NCI-H748 (cell line): ENCODE measurements around the gene LPIN2.
"Not testable (repeated sequence)": the region's sequence is repeated elsewhere in the genome, so short reads cannot be mapped to it uniquely, and the experiment has no call there.

ENCODE experiments used
- DNase-seq: peaks from one replicate; lab custom pipeline; 2025; ENCODE audit not compliant: unreplicated experiment; lab: John Stamatoyannopoulos, UW

LPIN2 gene

DNA sequence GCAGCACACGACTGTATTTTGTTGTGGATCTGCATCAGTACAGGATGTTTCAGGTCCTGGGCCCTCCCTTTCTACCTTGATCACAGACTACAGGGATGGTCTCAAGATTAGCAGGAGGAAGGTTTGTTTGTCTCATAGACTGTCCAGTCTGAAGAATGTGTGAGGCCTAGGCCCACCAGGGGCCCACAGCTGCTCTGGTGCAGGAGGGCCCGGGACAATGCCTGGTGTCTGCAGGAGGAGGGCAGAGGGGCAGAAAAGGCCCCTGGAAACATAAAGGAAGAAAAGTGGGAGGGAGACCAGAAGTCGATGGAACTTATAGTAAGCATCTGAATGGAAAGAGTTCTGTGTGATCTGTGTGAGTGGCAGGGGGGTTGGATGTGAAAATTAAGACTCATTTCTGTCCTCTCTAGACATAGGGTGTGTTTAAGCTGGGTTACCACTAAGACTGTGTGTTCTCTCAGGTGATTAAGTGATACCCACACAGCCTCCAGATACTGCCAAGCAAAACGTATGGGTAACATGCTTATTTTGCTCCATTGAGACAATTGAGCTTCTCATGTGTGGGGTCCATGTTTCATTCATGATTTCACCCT lies 33.4 kb upstream of the LPIN2 start:
- no peak for DNase-seq

GRCh38 chr18:3044931-3045698 lies 32.2 kb upstream of the LPIN2 start:
- DNase-seq: peak; percentile 47

DNA sequence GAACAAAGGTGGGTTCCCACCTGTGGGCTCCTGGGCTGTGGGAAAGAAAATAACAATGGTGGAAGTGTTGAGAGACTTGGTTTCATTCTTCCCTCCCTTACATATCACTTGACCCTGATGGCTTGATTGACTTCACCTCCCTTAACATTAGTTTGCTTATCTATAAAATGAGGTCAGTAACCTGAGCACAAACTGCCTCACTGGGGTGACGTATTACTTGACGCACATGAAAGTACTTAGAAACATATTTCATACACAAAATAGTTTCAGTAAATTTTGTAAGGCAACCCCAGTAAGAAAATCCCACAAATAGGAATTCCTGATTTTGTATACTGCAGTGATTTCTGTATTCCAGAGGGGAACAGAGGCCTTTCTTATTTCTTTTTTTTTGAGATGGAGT lies 29.4 kb upstream of the LPIN2 start:
- DNase-seq: no peak

DNA sequence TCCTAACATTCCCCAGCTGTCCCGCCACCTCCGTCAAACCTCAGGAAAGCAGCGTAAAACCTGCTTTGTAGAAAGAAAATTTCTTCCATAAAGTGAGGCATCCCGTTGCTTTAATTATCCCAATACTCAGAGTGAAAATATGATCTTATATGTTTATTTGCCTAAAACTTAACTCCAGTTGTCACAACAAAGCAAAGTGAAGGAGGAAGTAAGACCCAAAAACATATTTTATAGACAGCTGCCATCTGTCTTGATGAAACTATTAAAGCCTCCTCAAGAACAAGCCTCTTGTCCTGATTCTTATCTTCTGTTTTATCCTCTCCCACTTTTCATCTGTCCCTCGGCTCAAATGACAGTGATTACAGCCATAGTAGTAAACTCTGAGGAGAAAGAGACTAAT lies 28.9 kb upstream of the LPIN2 start:
- DNase-seq: no peak

DNA sequence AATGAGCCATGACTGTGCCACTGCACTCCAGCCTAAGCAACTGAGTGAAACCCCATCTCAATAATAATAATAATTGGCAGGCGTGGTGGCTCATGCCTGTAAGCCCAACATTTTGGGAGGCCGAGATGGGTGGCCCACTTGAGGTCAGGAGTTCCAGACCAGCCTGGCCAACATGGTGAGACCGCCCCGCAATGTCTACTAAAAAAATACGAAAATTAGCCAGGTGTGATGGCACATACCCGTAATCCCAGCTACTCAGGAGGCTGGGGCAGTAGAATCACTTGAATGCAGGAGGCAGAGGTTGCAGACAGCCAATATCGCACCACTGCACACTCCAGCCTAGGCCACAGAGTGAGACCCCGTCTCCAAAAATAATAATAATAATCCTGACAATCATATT lies 27.9 kb upstream of the LPIN2 start:
- DNase-seq: no peak

GRCh38 chr18:3040173-3040572 lies 27.2 kb upstream of the LPIN2 start:
- DNase-seq: no peak

DNA sequence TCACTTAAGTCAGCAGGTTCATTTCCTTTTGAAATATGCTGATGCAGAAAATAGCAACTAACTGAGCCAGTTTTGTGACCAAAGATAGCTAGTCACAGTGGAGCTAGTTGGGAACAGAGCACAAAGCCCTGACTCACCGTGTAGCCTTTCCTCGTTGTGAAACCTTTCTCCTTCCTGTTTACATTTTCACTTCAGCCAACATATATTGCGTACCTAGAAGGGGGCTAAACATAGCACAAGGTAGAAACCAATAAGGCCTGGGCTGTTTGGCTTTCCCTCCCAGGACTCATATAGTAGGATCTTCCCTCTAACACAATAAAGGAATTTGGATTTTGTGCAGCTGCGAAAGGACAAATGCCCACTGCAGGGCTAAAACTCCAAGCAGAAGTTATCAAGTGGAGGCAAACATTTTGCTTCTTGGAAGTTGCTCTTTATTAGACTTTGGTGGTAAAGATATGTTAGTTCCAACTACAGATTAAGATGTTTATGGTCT lies 24.5 kb upstream of the LPIN2 start:
- peak; percentile 13 for DNase-seq

GRCh38 chr18:3036108-3036507 lies 23.2 kb upstream of the LPIN2 start:
- DNase-seq: no peak

DNA sequence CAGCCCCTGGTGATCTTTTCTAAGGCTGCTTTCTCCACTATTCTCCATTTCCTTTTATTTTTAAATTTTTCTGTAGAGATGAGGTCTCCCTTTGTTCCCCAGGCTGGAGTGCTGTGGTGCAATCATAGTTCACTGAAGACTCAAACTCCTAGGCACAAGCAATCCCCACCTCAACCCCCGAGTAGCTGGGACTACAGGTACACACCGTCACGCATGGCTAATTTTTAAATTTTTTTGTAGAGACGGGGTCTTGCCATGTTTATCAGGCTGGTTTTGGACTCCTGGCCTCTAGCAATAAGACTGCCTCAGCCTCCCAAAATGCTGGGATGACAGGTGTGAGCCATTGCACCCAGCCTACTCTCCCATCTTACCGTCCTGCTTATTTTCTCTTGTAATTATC lies 22.7 kb upstream of the LPIN2 start:
- DNase-seq: no peak

DNA sequence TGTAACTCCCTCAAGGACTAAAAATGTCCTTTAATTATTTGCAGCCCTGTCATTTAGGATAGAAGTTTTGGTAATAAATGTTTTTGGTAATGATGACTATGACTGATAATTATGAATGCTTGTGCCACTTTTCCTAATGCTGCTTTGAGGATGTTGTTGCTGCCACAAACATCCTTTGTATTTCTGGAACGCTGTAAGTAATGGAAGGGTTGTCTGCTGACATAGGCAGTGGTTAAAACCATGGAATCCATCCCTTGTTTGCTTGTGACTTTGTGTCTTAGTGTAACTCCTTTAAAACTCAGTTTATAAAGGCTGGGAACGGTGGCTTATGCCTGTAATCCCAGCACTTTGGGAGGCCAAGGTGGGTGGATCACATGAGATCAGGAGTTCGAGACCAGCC lies 19.8 kb upstream of the LPIN2 start:
- no peak for DNase-seq

GRCh38 chr18:3029215-3029952 lies 16.4 kb upstream of the LPIN2 start:
- DNase-seq: no peak

- DNase-seq: not testable (repeated sequence)
Observed at GRCh38 chr18:3028115-3028514, 15.2 kb upstream of the LPIN2 start.

GRCh38 chr18:3027370-3027891 lies 14.5 kb upstream of the LPIN2 start:
- DNase-seq: no peak

DNA sequence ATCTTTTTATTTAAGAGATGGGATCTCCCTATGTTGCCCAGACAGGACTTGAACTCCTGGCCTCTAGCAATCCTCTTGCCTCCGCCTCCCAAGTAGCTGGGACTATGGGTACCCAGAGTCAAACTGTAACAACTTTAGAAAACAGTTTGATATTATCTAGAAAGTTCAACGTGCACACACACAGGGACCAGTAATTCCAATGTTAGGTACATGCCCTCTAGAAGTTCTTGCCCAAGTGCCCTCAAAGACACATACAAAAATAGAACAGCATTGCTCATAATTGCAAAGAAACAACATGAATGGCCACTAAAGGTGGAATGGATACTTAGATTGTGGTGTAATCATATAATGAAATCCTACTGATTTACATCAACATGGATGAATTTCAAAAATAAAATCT lies 12.6 kb upstream of the LPIN2 start:
- DNase-seq: no peak

GRCh38 chr18:3023603-3024002 lies 10.7 kb upstream of the LPIN2 start:
- DNase-seq: not testable (repeated sequence)

DNA sequence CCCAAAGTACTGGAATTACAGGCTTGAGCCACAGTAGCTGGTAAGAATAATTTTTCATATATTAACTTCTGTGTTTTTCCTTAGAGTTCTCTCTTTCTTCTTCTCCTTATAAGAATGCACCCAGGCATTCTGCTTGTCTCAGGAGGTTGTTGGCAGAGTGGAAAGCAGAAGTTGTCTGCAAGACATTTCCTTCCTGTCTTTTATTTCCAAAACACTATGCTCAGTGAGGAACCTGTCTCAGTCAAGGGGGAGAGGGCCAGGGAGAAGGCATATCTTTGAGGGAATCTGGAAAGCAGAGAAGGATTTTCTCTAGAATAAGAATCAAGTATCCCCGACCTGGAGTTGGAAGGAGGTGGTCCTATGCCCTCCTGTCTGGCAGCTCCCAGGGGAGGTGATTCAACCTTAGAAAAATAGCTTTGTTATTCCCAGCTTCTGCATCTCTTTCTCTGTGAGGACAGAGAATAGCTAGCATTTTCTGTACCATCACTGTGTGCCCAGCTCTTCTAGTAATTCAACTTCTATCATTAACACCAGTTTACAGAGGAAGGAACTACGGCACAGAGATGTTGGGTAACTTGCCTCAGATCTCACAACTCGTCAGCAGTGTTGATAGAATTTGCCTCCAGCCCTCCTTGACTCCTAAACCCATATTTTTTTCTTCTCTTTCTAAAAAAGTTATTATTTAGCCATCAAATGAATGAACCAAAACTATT lies 3.8 kb upstream of the LPIN2 start:
- no peak for DNase-seq

GRCh38 chr18:3015851-3016250 lies 2.9 kb upstream of the LPIN2 start:
- DNase-seq: no peak

GRCh38 chr18:3015204-3015592 lies 2.3 kb upstream of the LPIN2 start:
- no peak for DNase-seq

GRCh38 chr18:3014503-3015203 lies 1.7 kb upstream of the LPIN2 start:
- no peak for DNase-seq
